Effector memory CD8-positive, alpha-beta T cell (primary cell): ENCODE data around the gene CELF5.

Experiments
- ATAC-seq: fragments of 150-1000 bp; cut with Tn5 transposase; replicated peaks from 2 replicates; pipeline ENCODE4 v1.10.0; 2021; ENCODE audit warnings: mild to moderate bottlenecking, moderate library complexity
- DNase-seq, 3 experiments: peaks; one replicate each; pipeline ENCODE4 v3.0.0; 2021
- H3K27ac Mint-ChIP-seq, 2 donors: one replicate each; pipeline ENCODE4 v1.8.0; 2022; ENCODE audit warnings: mild to moderate bottlenecking in 2 of 2, mixed read lengths in 2 of 2, moderate library complexity in 2 of 2
- H3K27me3 Mint-ChIP-seq, 2 donors: one replicate each; pipeline ENCODE4 v1.8.0; 2022; ENCODE audit warnings: mixed read lengths in 2 of 2
- H3K36me3 Mint-ChIP-seq: one replicate; pipeline ENCODE4 v1.8.0; 2022; ENCODE audit warnings: mild to moderate bottlenecking, moderate library complexity, mixed read lengths; ENCODE audit not compliant: insufficient read depth
- H3K4me1 Mint-ChIP-seq, 2 donors: one replicate each; pipeline ENCODE4 v1.8.0; 2022; ENCODE audit warnings: low read depth in 2 of 2, mixed read lengths in 2 of 2
- H3K4me3 Mint-ChIP-seq, 2 donors: one replicate each; pipeline ENCODE4 v1.8.0; 2022; ENCODE audit warnings: mild to moderate bottlenecking in 2 of 2, mixed read lengths in 2 of 2, moderate library complexity in 2 of 2
- H3K9me3 Mint-ChIP-seq, 2 donors: one replicate each; pipeline ENCODE4 v1.8.0; 2022; ENCODE audit warnings: mixed read lengths in 2 of 2

Gene CELF5

GRCh38 chr19:3313199-3313575 is 88.7 kb downstream of the CELF5 start:
- Mint-ChIP-seq H3K36me3 (peaks cover 3% of the 10 kb centered on the region), H3K4me1 (peaks cover 0 to under 1% of the 10 kb centered on the region in 2 donors), H3K27me3 (peaks cover 51 to 66% of the 10 kb centered on the region in 2 donors), H3K9me3 (no peaks in the 10 kb centered on the region), H3K27ac (no peak overlapping the region), H3K4me3 (no peak overlapping the region)
- ATAC-seq = no peak
- DNase-seq = no peak

- no peak overlapping the region for H3K4me3 Mint-ChIP-seq
- H3K27ac Mint-ChIP-seq = no peak overlapping the region
- ATAC-seq (no peak), DNase-seq (no peak)
- peaks cover 43 to 57% of the 10 kb centered on the region in 2 donors for H3K27me3 Mint-ChIP-seq
- peaks cover 3% of the 10 kb centered on the region for H3K36me3 Mint-ChIP-seq
- no peaks in the 10 kb centered on the region for H3K9me3 Mint-ChIP-seq
- no peaks in the 10 kb centered on the region for H3K4me1 Mint-ChIP-seq
These were observed 90.7 kb downstream of the CELF5 start for GRCh38 chr19:3314962-3315675.

- no peaks in the 10 kb centered on the region for H3K9me3 Mint-ChIP-seq
- DNase-seq = no peak
- H3K27ac Mint-ChIP-seq = no peak overlapping the region
- H3K4me1 Mint-ChIP-seq = no peaks in the 10 kb centered on the region
- ATAC-seq = no peak
- no peak overlapping the region for H3K4me3 Mint-ChIP-seq
- peaks cover 3% of the 10 kb centered on the region for H3K36me3 Mint-ChIP-seq
- peaks cover 38 to 53% of the 10 kb centered on the region in 2 donors for H3K27me3 Mint-ChIP-seq
These were observed 91.2 kb downstream of the CELF5 start for GRCh38 chr19:3315676-3315973.

- H3K36me3 Mint-ChIP-seq = peaks cover 2% of the 10 kb centered on the region
- ATAC-seq = no peak
- DNase-seq = no peak
- no peaks in the 10 kb centered on the region for H3K9me3 Mint-ChIP-seq
- H3K27me3 Mint-ChIP-seq = peaks cover 38 to 53% of the 10 kb centered on the region in 2 donors
- no peaks in the 10 kb centered on the region for H3K4me1 Mint-ChIP-seq
- H3K27ac Mint-ChIP-seq = no peak overlapping the region
- H3K4me3 Mint-ChIP-seq = no peak overlapping the region
These were observed 91.7 kb downstream of the CELF5 start for GRCh38 chr19:3316132-3316648.

GRCh38 chr19:3316659-3317207 is 92.3 kb downstream of the CELF5 start:
- no peaks in the 10 kb centered on the region for H3K36me3 Mint-ChIP-seq
- H3K4me1 Mint-ChIP-seq = no peaks in the 10 kb centered on the region
- no peak overlapping the region for H3K27ac Mint-ChIP-seq
- no peak for ATAC-seq
- no peaks in the 10 kb centered on the region for H3K9me3 Mint-ChIP-seq
- H3K4me3 Mint-ChIP-seq = no peak overlapping the region
- DNase-seq = no peak
- H3K27me3 Mint-ChIP-seq = peaks cover 38 to 53% of the 10 kb centered on the region in 2 donors

- Mint-ChIP-seq H3K9me3 (no peaks in the 10 kb centered on the region), H3K4me1 (no peaks in the 10 kb centered on the region), H3K27ac (no peak overlapping the region), H3K27me3 (peaks cover 42 to 43% of the 10 kb centered on the region in 2 donors), H3K36me3 (peaks cover 4% of the 10 kb centered on the region), H3K4me3 (no peak overlapping the region)
- ATAC-seq (no peak), DNase-seq (no peak)
These were observed 95.3 kb downstream of the CELF5 start for GRCh38 chr19:3319643-3320353.

- Mint-ChIP-seq H3K4me3 (no peak overlapping the region), H3K36me3 (peaks cover 4% of the 10 kb centered on the region), H3K27ac (no peak overlapping the region), H3K4me1 (no peaks in the 10 kb centered on the region), H3K9me3 (no peaks in the 10 kb centered on the region), H3K27me3 (peaks cover 42% of the 10 kb centered on the region in 2 donors)
- DNase-seq (no peak), ATAC-seq (no peak)
These were observed 95.9 kb downstream of the CELF5 start for GRCh38 chr19:3320354-3320670.

- Mint-ChIP-seq H3K27me3 (peaks cover 39 to 41% of the 10 kb centered on the region in 2 donors), H3K9me3 (no peaks in the 10 kb centered on the region), H3K4me3 (no peak overlapping the region), H3K36me3 (peaks cover 4% of the 10 kb centered on the region), H3K4me1 (no peaks in the 10 kb centered on the region), H3K27ac (no peak overlapping the region)
- DNase-seq = no peak
- no peak for ATAC-seq
These were observed 96.4 kb downstream of the CELF5 start for GRCh38 chr19:3320853-3321252.

GRCh38 chr19:3321696-3322095 is 97.2 kb downstream of the CELF5 start:
- no peak overlapping the region for H3K4me3 Mint-ChIP-seq

GRCh38 chr19:3322199-3322978 is 97.9 kb downstream of the CELF5 start:
- Mint-ChIP-seq H3K27me3 (peaks cover 27 to 30% of the 10 kb centered on the region in 2 donors), H3K9me3 (no peaks in the 10 kb centered on the region), H3K27ac (peak overlapping the region in 1 of 2 donors; percentile 17), H3K4me3 (no peak overlapping the region), H3K36me3 (peaks cover 4% of the 10 kb centered on the region), H3K4me1 (no peaks in the 10 kb centered on the region)
- no peak for ATAC-seq
- DNase-seq = no peak

More at GRCh38 chr19:3321696-3322095, 97.2 kb downstream of the CELF5 start:
- DNase-seq = no peak
- Mint-ChIP-seq H3K27ac (no peak overlapping the region), H3K4me1 (no peaks in the 10 kb centered on the region), H3K36me3 (peaks cover 4% of the 10 kb centered on the region), H3K9me3 (no peaks in the 10 kb centered on the region), H3K27me3 (peaks cover 31 to 32% of the 10 kb centered on the region in 2 donors)
- ATAC-seq = no peak

GRCh38 chr19:3323026-3323425 is 98.6 kb downstream of the CELF5 start:
- Mint-ChIP-seq H3K27me3 (peaks cover 27 to 30% of the 10 kb centered on the region in 2 donors), H3K9me3 (no peaks in the 10 kb centered on the region), H3K4me1 (no peaks in the 10 kb centered on the region), H3K36me3 (peaks cover 4% of the 10 kb centered on the region), H3K4me3 (no peak overlapping the region), H3K27ac (peak overlapping the region in 1 of 2 donors; percentile 17)
- DNase-seq (no peak), ATAC-seq (no peak)

GRCh38 chr19:3323658-3324057 is 99.2 kb downstream of the CELF5 start:
- H3K9me3 Mint-ChIP-seq = no peaks in the 10 kb centered on the region
- DNase-seq (no peak), ATAC-seq (no peak)
- H3K36me3 Mint-ChIP-seq = peaks cover 4% of the 10 kb centered on the region
- H3K4me3 Mint-ChIP-seq = no peak overlapping the region
- H3K4me1 Mint-ChIP-seq = no peaks in the 10 kb centered on the region
- H3K27ac Mint-ChIP-seq = no peak overlapping the region
- H3K27me3 Mint-ChIP-seq = peaks cover 27 to 30% of the 10 kb centered on the region in 2 donors

GRCh38 chr19:3324405-3324856 is 100.0 kb downstream of the CELF5 start:
- peaks cover 25 to 30% of the 10 kb centered on the region in 2 donors for H3K27me3 Mint-ChIP-seq
- H3K4me3 Mint-ChIP-seq = no peak overlapping the region
- peaks cover 4% of the 10 kb centered on the region for H3K36me3 Mint-ChIP-seq
- no peaks in the 10 kb centered on the region for H3K9me3 Mint-ChIP-seq
- H3K27ac Mint-ChIP-seq = no peak overlapping the region
- H3K4me1 Mint-ChIP-seq = no peaks in the 10 kb centered on the region
- DNase-seq = peak; percentile 71 to 74 (median 73)
- ATAC-seq = peak; percentile 63
